MM.1S (cell line): ENCODE measurements around the gene ADAMTS12.

Source experiments
- DNase-seq: peaks from one replicate; pipeline ENCODE4 v3.0.0-alpha.2; 2015
- H2AFZ ChIP-seq: fragments of 300-600 bp; sonication (generic); 2 replicates; pipeline ENCODE4 v1.6.0; 2016; ENCODE audit warnings: antibody characterized with exemption, low read length
- H3F3A ChIP-seq: fragments of 300-600 bp; sonication (generic); 2 replicates; pipeline ENCODE4 v1.6.1; 2016; ENCODE audit warnings: mild to moderate bottlenecking, antibody characterized with exemption, low read length, moderate library complexity, mixed read lengths; ENCODE audit not compliant: insufficient read depth
- H3K27ac ChIP-seq: fragments of 300-600 bp; sonication (generic); 2 replicates; pipeline ENCODE4 v1.5.1; 2016; ENCODE audit warnings: mild to moderate bottlenecking, low read length
- H3K27me3 ChIP-seq: fragments of 300-600 bp; sonication (generic); replicated peaks from 2 replicates; pipeline ENCODE4 v1.6.0; 2016; ENCODE audit warnings: low read length; ENCODE audit not compliant: insufficient read depth
- H3K36me3 ChIP-seq: fragments of 300-600 bp; sonication (generic); replicated peaks from 2 replicates; pipeline ENCODE4 v1.6.1; 2016; ENCODE audit warnings: mild to moderate bottlenecking, low read length, mixed read lengths; ENCODE audit not compliant: insufficient read depth
- H3K4me1 ChIP-seq: fragments of 300-600 bp; sonication (generic); 2 replicates; pipeline ENCODE4 v1.6.1; 2016; ENCODE audit warnings: low read length, mixed read lengths
- H3K4me2 ChIP-seq: fragments of 300-600 bp; sonication (generic); 2 replicates; pipeline ENCODE4 v1.6.0; 2016; ENCODE audit warnings: low read depth, low read length
- H3K4me3 ChIP-seq: fragments of 300-600 bp; sonication (generic); 2 replicates; pipeline ENCODE4 v1.5.1; 2016; ENCODE audit warnings: low read length, mixed read lengths
- H3K79me2 ChIP-seq: fragments of 300-600 bp; sonication (generic); 2 replicates; pipeline ENCODE4 v1.6.1; 2016; ENCODE audit warnings: mixed run types, low read length, mixed read lengths
- H3K9ac ChIP-seq: fragments of 300-600 bp; sonication (generic); 2 replicates; pipeline ENCODE4 v1.6.1; 2016; ENCODE audit warnings: low read length, mixed read lengths
- H3K9me2 ChIP-seq: fragments of 300-600 bp; sonication (generic); replicated peaks from 2 replicates; pipeline ENCODE4 v1.6.1; 2016; ENCODE audit warnings: mild to moderate bottlenecking, low read length, mixed read lengths; ENCODE audit not compliant: insufficient read depth
- H3K9me3 ChIP-seq: fragments of 300-600 bp; sonication (generic); replicated peaks from 2 replicates; pipeline ENCODE4 v1.6.1; 2016; ENCODE audit warnings: mild to moderate bottlenecking, low read length, mixed read lengths; ENCODE audit not compliant: insufficient read depth
- H4K20me1 ChIP-seq: fragments of 300-600 bp; sonication (generic); 2 replicates; pipeline ENCODE4 v1.6.1; 2016; ENCODE audit warnings: mild to moderate bottlenecking, low read length, moderate library complexity, mixed read lengths; ENCODE audit not compliant: insufficient read depth
- EZH2 ChIP-seq: fragments of 300-600 bp; sonication (generic); optimal IDR thresholded peaks from 2 replicates; pipeline ENCODE3; 2017; ENCODE audit warnings: low read depth, mild to moderate bottlenecking, antibody characterized with exemption, low read length, mixed read lengths
- EZH2phosphoT487 ChIP-seq: fragments of 300-600 bp; sonication (generic); IDR thresholded peaks from 2 replicates; pipeline ENCODE4 v1.6.1; 2018; ENCODE audit warnings: antibody characterized with exemption, low read length
- TF ChIP-seq, protein P1 (sequence below): fragments of 300-600 bp; sonication (generic); IDR thresholded peaks from 2 replicates; pipeline ENCODE4 v1.5.1; 2016; ENCODE audit warnings: antibody characterized with exemption, low read length, mixed read lengths

ADAMTS12 gene

DNA sequence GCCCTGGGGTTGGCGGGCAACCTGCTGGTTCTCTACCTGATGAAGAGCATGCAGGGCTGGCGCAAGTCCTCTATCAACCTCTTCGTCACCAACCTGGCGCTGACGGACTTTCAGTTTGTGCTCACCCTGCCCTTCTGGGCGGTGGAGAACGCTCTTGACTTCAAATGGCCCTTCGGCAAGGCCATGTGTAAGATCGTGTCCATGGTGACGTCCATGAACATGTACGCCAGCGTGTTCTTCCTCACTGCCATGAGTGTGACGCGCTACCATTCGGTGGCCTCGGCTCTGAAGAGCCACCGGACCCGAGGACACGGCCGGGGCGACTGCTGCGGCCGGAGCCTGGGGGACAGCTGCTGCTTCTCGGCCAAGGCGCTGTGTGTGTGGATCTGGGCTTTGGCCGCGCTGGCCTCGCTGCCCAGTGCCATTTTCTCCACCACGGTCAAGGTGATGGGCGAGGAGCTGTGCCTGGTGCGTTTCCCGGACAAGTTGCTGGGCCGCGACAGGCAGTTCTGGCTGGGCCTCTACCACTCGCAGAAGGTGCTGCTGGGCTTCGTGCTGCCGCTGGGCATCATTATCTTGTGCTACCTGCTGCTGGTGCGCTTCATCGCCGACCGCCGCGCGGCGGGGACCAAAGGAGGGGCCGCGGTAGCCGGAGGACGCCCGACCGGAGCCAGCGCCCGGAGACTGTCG lies 45.4 kb upstream of the ADAMTS12 start:
- no peak for TF ChIP-seq EZH2
- H3K9me2 ChIP-seq = no peaks in the 10 kb centered on the region
- DNase-seq = no peak
- no peaks in the 10 kb centered on the region for H4K20me1 ChIP-seq
- H3F3A ChIP-seq = no peaks in the 10 kb centered on the region
- no peaks in the 10 kb centered on the region for H3K36me3 ChIP-seq
- H3K4me3 ChIP-seq = no peak overlapping the region
- H3K27ac ChIP-seq = no peak overlapping the region
- H3K9me3 ChIP-seq = no peaks in the 10 kb centered on the region
- no peak overlapping the region for H3K9ac ChIP-seq
- H3K27me3 ChIP-seq = no peaks in the 10 kb centered on the region
- no peak overlapping the region for H3K4me2 ChIP-seq
- no peak overlapping the region for H2AFZ ChIP-seq
- no peaks in the 10 kb centered on the region for H3K79me2 ChIP-seq
- H3K4me1 ChIP-seq = peaks cover 13% of the 10 kb centered on the region

DNA sequence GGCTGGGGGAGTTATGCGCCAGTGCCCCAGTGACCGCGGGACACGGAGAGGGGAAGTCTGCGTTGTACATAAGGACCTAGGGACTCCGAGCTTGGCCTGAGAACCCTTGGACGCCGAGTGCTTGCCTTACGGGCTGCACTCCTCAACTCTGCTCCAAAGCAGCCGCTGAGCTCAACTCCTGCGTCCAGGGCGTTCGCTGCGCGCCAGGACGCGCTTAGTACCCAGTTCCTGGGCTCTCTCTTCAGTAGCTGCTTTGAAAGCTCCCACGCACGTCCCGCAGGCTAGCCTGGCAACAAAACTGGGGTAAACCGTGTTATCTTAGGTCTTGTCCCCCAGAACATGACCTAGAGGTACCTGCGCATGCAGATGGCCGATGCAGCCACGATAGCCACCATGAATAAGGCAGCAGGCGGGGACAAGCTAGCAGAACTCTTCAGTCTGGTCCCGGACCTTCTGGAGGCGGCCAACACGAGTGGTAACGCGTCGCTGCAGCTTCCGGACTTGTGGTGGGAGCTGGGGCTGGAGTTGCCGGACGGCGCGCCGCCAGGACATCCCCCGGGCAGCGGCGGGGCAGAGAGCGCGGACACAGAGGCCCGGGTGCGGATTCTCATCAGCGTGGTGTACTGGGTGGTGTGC lies 44.7 kb upstream of the ADAMTS12 start, which contains the start of gene RXFP3:
Gene RXFP3 (plus strand): TSS at position 6 of the 636 bp plus-strand sequence. CDS start 355 bp downstream, at position 361.
- Histone ChIP-seq H2AFZ (no peak within 1 kb of the TSS), H4K20me1 (no peaks in the 10 kb centered on the region), H3K4me3 (no peak within 1 kb of the TSS), H3K27me3 (no peaks in the 10 kb centered on the region), H3K27ac (no peak within 1 kb of the TSS), H3K4me1 (peaks cover 13% of the 10 kb centered on the region), H3F3A (no peaks in the 10 kb centered on the region), H3K79me2 (no peaks in the 10 kb centered on the region), H3K9ac (no peak within 1 kb of the TSS), H3K9me2 (no peaks in the 10 kb centered on the region), H3K36me3 (no peaks in the 10 kb centered on the region), H3K9me3 (no peaks in the 10 kb centered on the region), H3K4me2 (no peak within 1 kb of the TSS)
- no peak for TF ChIP-seq EZH2phosphoT487
- TF ChIP-seq, protein P1, sequence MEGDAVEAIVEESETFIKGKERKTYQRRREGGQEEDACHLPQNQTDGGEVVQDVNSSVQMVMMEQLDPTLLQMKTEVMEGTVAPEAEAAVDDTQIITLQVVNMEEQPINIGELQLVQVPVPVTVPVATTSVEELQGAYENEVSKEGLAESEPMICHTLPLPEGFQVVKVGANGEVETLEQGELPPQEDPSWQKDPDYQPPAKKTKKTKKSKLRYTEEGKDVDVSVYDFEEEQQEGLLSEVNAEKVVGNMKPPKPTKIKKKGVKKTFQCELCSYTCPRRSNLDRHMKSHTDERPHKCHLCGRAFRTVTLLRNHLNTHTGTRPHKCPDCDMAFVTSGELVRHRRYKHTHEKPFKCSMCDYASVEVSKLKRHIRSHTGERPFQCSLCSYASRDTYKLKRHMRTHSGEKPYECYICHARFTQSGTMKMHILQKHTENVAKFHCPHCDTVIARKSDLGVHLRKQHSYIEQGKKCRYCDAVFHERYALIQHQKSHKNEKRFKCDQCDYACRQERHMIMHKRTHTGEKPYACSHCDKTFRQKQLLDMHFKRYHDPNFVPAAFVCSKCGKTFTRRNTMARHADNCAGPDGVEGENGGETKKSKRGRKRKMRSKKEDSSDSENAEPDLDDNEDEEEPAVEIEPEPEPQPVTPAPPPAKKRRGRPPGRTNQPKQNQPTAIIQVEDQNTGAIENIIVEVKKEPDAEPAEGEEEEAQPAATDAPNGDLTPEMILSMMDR = no peak
- TF ChIP-seq EZH2 = no peak
- no peak for DNase-seq

DNA sequence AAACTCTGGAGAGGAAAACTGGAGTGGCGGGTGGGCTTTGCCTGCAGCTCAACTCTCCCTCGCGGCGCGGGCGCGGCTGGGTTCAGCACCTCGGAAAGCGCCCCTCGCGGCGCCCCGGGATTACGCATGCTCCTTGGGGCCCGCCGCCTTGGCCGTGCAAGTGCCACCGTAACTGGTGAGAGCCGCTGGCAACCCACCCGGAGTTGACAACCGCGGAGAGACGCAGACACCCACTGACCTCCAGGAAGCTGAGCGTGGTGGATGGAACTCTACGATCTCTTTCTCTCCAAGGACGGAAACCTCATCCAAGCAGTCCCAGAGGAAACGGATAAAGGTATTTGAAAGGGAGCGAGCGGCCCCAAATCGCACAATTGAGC lies 44.2 kb upstream of the ADAMTS12 start:
- Histone ChIP-seq H3K4me2 (no peak overlapping the region), H3K9me2 (no peaks in the 10 kb centered on the region), H4K20me1 (no peaks in the 10 kb centered on the region), H3K27me3 (no peaks in the 10 kb centered on the region), H3K9ac (no peak overlapping the region), H3F3A (no peaks in the 10 kb centered on the region), H3K4me1 (peaks cover 13% of the 10 kb centered on the region), H3K79me2 (no peaks in the 10 kb centered on the region), H2AFZ (no peak overlapping the region), H3K27ac (no peak overlapping the region), H3K4me3 (no peak overlapping the region), H3K36me3 (no peaks in the 10 kb centered on the region), H3K9me3 (no peaks in the 10 kb centered on the region)
- peak; percentile 21 for DNase-seq
- TF ChIP-seq EZH2phosphoT487 (no peak), EZH2 (no peak)
- TF ChIP-seq, protein P1 = no peak

DNA sequence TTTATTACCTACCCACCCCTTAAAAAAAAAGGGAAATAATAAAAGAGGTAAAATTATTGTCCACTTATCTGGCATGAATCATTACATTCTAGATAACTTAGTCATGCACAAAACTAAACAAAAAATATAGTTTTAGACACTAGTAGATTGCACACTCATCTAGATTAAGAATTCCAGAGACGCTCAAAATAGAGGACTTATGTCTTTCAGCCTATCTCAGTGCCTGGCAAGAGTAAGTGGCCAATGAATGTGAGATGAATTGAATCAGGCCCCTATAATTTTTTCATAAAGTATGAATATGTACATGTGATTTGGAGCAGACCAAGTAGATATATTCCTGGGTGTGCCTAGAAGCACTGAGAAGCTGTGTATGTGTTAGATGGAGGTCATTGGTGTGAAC lies 42.4 kb upstream of the ADAMTS12 start:
- no peaks in the 10 kb centered on the region for H3K27me3 ChIP-seq
- TF ChIP-seq EZH2 (no peak), EZH2phosphoT487 (no peak)
- TF ChIP-seq, protein P1 = no peak
- H3K4me1 ChIP-seq = peaks cover 13% of the 10 kb centered on the region
- no peak for DNase-seq
- no peaks in the 10 kb centered on the region for H3K9me2 ChIP-seq
- no peak overlapping the region; the same call in 1 of the 2 replicates for H3K27ac ChIP-seq
- H3K4me2 ChIP-seq = no peak overlapping the region
- no peaks in the 10 kb centered on the region for H3K9me3 ChIP-seq
- no peak overlapping the region for H3K9ac ChIP-seq
- H2AFZ ChIP-seq = no peak overlapping the region
- no peaks in the 10 kb centered on the region for H3K79me2 ChIP-seq
- H3F3A ChIP-seq = no peaks in the 10 kb centered on the region
- H3K36me3 ChIP-seq = no peaks in the 10 kb centered on the region
- H3K4me3 ChIP-seq = no peak overlapping the region
- no peaks in the 10 kb centered on the region for H4K20me1 ChIP-seq
